Left lobe of liver (tissue), 2 donors: ENCODE measurements around the gene BMAL1. TPM values are rescaled to one million over a fixed set of nuclear protein-coding genes. Genes with fewer than 3 reads are reported as not detected.

Source experiments
- ATAC-seq: fragments of 200-7000 bp; cut with Tn5 transposase; one replicate; pipeline ENCODE4 v1.9.1; 2020; ENCODE audit warnings: mild to moderate bottlenecking, moderate library complexity
- DNase-seq: peaks from one replicate; pipeline ENCODE4 v3.0.0-alpha.2; 2020; ENCODE audit warnings: low spot score
- total RNA-seq: library from RNA; stranded (reverse); gene quantifications from one replicate; pipeline ENCODE4 v1.2.1, GENCODE V29; 2021
- donor health status: DM: no; HTN: no; CAD: no; lungs with moderate emphysema.
- donor health status: DM: no; HTN: yes; CAD: no.

The BMAL1 gene
- total RNA-seq, 1 donor from 2014 or later, result 37.0 TPM

DNA sequence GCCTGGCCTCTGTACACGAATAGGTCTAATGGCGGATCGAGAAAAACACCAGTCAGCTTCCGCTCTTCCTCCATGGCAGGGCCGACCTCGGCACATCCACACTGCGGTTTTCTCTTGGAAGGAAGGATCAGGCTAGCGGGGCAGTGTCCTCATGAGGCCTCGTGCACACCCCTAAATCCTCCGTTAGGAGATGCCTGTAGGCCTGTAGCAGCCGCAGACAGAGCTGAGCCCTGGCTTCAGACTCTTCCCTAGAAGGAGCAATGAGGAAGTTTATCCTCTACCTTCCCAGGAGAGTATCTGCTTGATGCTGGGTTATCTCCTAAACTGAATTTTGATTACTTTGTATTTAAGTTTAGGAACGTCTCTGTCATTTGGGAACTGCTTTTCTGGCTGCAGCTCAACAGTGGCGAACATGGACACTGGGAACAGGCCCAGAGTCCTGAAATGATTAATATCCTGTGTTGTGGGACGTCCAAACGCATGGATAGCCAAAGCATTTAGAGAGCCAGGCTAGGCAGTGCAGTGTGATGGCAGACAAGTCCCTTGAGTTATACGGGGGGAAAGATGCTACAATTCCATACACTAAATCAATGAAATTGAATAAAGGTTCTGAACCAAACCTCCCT, 16.5 kb upstream of the BMAL1 start:
- no peak for DNase-seq

DNA sequence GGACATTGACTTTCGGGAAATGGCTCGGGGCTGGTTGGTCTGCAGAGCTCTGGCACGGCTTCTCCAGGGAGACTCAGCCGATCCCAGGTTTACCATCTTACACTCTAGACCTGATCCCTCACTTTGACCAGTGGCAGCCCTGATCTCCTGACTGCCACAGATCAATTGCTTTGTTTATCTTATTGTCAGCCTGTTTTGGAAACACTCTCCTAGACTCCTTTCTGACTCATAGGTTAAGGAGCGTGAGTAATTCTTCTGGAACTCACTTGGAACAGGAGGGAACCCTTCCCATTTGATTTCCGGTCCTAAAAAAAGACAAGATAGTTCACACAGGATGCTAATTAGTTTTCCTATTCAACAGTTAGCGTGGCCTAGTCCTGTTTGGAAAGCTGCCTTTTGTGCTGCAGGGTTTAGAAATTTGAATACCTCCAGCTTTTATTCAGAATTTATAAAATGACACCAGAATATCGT, 16.0 kb upstream of the BMAL1 start:
- ATAC-seq, result peak; percentile 61
- DNase-seq, result no peak

More for the DNA sequence above, 16.5 kb upstream of the BMAL1 start:
- peak; percentile 55 for ATAC-seq

DNA sequence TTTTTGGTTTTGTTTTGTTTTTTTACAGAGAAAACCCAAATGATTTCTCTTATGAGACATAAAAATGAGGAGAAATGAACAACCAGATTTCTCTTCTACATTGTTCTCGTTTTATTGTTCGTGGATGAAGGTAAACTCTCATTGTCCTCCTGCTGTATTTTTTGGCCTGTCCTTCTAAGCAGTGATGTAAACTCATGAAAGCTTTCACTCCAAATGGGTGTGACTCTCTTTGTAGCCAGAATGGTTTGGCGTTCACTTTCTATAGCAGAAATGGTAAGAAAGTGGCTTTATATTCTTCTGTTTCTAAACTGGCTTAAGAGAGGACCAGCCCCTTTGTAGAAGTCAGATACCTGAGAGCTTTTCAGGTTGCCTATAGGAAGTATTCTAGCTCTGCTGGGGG, 15.5 kb upstream of the BMAL1 start:
- DNase-seq, result no peak
- no peak for ATAC-seq

DNA sequence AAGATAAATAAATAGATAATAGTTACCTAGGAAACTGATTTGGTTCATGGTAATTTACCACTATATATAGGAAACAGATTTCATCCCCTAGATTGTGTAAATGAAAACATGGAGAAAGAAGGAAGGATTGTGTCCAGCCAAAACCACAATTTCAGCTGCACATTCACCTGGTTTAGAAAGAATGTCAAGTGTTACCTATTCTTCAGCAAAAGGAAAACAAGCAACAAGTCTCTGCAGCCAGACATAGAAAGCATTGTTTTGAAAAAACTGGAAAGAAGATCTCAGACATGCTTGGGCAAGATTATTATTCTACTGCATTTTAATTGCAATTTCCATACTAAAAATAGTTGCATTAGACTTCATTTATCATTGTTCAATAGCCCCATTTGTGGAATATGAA, 8.8 kb upstream of the BMAL1 start:
- DNase-seq (no peak), ATAC-seq (no peak)

- ATAC-seq, result no peak
These were observed 7.8 kb upstream of the BMAL1 start for GRCh38 chr11:13269775-13270174.

GRCh38 chr11:13271060-13271693, 6.4 kb upstream of the BMAL1 start:
- DNase-seq (no peak), ATAC-seq (no peak)

More at GRCh38 chr11:13269775-13270174, 7.8 kb upstream of the BMAL1 start:
- DNase-seq, result no peak

DNA sequence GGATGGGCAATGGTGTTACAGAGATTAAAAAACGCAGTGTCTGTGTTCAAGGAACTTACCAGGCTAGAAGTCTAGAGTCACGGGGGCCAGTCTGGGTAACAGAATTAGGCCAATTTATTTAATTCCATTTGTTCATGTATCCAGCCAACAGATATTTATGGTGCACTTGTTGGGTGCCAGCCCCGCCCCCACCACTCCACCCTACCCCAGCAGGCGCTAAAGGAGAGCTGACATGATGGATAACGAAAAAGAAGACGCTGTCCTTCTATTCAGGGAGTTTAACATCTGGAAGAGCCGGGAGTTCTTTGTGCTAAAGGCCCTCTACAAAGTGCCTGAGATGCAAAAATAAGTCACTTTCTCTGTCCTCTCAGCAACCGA, 1.1 kb upstream of the BMAL1 start:
- DNase-seq (no peak), ATAC-seq (no peak)

DNA sequence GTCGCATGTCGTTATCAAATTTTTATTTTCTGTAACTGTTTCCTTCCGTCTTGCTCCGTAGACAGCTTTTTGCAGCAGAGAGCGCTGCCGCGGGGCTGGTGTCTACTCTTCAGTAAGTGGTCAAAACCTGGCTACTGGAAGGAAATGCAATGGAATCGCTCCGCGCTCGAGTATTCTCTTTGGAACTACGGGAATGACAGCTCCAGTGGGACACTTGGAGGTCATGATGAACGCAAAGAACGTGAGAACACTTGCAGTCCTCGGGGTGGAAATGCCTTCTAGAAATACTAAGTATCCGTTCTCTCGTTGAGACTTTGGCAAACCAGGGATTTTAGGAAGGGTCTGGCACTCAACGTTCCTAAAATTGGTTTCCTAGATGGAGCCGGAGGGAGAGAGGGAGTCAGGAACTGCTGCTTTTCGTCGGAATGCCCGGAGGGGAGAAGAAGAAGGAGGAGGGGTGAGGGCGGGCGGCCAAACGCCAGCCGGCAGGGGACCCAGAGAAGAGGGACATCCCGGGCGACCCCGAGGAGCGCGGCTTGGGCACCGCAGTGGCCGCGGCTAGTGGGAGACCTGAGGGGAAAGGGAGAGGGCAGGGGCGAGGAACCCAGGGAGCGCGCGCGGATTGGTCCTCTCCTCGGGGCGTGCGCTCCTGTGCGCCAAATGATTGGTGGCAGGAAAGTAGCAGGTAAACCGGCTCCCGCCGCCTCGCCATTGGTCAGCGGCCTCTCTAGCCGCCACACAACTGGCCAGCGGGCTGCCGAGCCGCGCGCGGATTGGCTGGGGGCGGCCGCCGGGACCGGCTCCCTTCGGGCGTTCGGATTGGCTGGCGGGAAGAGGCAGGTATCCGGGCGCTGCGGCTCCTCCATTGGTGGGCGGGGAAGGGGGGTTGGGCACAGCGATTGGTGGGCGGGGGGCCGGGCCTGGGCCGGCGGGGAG, 490 bp upstream of the BMAL1 start:
- ATAC-seq (peak; percentile 86), DNase-seq (peak; percentile 99)

GRCh38 chr11:13278609-13279486, 1.3 kb downstream of the BMAL1 start:
- no peak for DNase-seq
- no peak for ATAC-seq

DNA sequence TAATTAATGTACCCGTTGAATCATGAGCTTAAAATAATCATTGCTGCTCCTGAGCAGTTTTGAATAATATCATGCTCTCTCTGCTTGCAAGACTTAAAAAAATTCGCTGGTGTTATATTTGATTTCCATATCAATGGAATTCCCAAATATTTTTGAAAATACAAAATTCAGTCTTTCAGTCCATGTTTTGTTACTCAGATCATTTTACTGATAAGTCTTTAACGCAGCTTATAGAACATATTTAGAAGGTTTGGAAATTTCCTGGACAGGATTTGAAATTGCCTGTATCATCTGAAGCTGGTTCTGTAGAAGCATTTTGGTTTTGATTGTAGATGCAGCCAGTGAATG, 1.9 kb downstream of the BMAL1 start:
- ATAC-seq (no peak), DNase-seq (no peak)

DNA sequence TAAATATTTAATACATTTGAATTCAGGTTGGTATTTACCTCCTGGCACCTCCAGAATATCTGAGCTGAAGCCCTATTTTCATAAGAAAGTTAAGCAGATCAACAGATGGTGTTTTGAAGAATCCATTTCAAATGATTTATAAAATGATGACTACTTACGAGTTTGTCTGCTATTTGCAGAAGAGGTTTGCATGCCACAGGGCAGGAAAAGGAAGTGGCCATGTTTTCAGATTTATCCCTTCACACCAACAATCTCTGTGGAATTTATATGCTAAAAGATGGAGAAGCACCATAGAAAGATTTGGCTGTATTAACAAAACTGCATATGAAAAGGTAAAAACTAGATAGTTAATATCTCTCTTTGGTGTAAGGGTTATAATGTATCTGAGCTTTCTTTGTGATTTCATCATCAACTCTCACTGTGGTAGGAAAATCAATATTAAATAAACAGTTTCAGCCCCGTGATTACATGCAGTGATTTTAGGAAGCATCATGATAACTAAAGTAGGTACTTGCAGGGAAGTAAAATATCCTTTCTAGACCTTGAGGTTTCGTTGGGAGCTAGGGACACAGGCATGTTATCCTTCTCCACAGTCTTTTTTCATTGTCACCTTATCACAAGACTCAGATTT, 2.6 kb downstream of the BMAL1 start:
- ATAC-seq, result no peak

GRCh38 chr11:13280777-13281176, 3.2 kb downstream of the BMAL1 start:
- ATAC-seq (no peak), DNase-seq (no peak)

More for the DNA sequence above, 2.6 kb downstream of the BMAL1 start:
- DNase-seq, result no peak

DNA sequence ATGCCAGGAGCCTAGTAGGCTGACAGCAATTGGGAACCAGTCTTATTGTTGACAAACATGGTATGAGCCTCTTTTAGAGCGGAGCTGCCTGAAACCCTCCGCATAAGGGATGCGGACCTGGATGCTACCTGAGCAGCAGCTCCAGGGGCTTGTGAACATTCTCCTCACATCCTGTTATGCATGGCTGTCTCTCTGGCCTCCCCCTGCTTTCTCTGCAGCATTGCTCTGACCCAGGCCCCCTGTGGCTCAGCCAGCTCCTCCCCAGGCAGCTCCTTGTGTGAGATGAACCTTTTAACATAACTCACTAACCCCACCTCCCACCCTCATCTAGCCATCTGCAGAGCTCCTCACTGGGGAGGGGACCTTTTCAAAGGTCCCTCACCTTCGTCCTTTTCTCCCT, 6.0 kb downstream of the BMAL1 start:
- ATAC-seq, result no peak
- DNase-seq, result no peak

DNA sequence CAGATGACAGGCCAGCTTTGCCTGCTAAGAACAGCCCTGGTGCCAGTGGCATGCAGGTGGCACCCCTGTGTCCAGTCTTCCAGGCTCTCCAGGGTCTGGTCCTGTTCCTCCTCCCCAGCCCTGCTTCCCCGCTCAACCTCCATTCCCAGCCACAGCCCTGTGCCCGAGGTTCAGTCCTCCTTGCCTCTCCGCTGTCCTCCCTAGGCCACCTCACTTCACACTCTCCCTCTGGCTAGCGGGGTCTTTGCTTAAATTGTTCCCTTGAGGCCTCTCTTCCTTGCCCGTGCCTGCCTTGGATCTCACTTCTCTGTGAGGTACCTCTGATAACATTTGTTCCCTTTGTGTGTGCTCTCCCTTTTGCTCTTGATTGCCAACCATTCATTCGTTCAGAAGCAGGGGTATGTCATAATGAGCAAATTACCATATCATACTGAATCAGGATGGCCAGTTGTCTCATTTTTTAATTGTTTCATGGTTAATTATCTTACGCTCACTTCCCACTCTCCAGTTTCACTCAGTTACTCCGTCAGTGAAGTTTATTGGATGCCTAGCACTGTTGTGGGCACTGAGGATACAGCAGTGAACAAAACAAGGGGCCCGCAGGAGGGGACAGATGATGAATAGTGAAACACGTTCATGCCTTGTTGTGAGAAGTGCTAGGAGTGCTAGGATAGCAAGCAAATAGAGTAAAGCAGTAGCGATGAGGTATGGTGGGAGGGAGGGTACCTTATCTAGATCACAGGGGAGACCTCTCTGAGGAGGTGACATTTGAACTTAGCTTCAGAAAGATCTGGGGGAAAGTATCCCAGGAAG, 7.4 kb downstream of the BMAL1 start:
- DNase-seq (no peak), ATAC-seq (no peak)

DNA sequence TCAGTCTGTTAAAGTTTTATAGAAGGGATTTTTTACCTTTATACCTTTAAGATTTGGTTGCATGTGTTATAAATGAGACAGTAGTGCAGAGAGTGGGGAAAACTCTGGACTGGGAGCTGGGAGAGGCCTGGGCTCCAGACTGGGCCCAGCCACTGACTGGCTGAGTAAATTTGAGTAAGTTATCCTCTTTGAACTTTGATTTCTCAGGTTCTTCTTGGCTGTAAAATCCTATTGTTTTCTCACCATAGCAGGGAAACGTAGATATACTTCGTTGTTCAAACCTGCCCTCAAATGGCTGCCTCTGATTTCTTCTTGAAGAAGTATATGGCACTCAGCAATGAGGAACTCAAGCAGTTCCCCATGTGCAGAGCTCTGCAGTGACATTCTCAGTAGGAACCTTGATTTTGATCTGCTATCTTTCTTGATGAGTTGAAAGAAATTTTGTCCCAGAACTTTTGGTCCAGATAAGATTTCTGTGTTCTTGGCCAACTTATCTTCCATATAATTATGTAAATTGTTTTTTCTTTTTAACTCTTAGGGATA, 8.8 kb downstream of the BMAL1 start:
- DNase-seq (no peak), ATAC-seq (no peak)

GRCh38 chr11:13287036-13287435, 9.4 kb downstream of the BMAL1 start:
- ATAC-seq, result peak; percentile 16

DNA sequence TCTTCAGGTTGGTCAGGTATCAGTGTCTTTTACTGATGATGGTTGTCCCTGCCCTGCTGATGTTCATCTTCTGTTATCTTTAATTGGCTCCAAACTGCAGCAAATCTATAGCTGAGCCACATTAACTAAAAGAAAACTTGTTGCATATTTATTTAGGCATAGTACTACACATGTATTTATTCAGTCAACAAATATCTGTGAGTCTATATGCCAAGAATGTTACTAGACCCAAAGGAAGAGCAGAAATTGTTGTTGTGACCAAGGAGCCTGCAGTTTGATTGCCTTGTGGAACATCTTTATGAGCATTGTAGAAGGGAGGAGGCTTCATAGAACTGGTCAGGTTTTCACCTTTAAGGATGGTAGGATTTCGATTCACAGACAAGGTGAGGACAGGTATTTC, 10.1 kb downstream of the BMAL1 start:
- DNase-seq (no peak), ATAC-seq (no peak)

More at GRCh38 chr11:13287036-13287435, 9.4 kb downstream of the BMAL1 start:
- DNase-seq, result no peak

DNA sequence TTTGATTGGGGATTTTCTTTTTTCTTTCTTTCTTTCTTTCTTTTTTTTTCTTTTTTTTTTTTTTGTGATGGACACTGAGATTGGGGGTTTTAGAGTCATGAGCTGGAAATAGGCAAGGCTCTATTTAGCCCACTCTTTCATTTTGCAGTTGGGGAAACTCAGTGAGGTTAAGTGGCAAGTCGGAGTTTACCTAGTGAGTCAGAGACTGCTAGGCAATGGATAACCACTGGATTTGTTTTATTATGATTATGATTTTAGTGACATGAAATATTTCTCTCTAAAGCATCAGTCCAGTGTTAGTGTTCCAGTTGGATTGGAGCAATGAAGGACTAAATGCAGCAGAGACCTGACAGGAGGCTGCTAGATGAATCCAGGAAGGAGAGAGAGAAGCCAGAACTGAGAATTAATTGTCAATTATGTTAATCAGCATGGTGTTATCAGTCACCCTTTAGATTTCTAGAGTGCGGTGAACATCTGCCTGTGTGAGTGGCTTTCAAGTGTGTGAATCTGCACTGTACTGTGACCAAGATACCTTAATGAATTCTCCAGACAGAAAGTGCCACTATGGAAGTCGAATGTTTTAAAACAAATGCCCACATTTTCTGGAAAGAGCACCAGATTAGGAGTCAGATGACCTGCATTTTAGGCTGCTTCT, 10.9 kb downstream of the BMAL1 start:
- ATAC-seq, result no peak
- DNase-seq, result no peak

DNA sequence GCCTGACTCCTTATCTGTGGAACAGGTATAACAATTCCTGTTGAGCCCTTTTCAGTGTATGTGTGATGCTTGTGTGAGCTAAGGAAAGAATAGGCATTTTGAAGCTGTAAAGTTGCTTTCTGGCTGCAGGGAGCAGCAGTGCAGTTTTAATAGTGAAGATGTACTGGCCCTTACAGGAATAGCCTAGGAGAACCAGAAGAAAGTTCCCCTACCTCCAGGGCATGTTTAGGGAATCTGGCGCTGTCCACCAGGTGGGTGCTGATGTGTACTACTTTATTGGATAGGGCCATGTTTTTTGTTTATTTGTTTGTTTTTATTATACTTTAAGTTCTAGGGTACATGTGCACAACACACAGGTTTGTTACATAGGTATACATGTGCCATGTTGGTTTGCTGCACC, 11.5 kb downstream of the BMAL1 start:
- DNase-seq, result no peak
- ATAC-seq, result peak; percentile 50
